ENCODE results near the gene SCG5. TPM values are rescaled to one million over a fixed set of nuclear protein-coding genes. Genes with fewer than 3 reads are reported as not detected.

SCG5 gene
- polyA plus RNA-seq, 1 donor, result 7.0 TPM

DNA sequence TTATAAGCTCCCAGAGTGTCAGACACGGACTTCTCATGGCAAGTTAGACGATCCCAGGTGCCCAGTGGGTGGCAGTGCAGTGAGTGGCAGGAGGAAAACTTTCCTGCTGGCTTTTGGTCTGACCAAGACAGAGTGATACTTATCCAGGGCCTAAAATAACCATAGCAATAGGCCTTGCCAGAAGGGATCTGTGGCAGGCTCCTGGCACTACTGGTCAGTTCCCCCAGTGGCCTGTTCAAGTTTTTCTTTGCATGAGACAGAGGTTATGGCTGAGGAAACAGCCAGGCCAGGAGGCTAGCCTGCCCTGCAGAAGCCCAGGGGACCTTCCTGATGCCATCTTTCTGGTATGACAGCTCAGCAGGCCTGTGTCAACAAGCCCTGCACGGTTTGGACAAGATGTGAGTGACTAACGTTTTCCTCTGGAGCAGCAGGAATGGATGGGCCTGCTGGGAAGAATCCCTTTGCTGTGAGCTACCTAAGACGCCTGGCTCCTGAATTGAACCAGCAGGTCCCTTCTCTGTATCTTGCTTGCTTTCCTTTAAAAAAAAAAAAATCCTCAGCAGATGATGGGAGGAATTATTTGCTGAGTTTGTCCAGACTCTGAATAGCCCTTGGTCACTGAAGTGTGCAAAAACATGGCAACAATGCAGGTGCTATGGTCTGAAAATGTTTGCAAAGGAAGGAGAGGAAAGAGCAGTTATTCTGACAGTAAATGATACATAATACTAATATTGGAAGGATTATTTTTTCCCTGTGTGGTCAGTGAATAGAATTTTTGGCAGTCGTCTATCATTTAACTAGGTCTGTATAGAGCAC lies 18.0 kb downstream of the SCG5 start:
- no peak for DNase-seq

DNA sequence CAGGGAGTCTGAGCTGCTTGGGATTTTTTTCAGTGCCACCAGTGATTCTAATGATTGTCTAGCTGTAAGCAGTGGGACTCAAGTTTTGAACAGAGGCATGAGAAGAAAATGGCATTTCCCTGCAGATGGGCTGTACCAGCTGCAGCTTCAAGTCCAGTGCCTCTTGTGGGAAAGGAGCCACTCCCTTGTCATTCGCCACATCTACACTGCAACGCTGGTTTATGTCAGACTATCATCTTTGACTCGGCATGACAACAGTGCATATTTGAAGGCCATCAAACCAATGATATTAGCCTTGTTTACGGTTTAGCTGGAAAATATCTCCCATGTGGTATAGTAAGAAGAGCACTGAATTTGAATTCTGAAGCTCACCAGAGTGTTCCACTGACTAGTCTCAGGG lies 22.2 kb downstream of the SCG5 start:
- no peak for DNase-seq

DNA sequence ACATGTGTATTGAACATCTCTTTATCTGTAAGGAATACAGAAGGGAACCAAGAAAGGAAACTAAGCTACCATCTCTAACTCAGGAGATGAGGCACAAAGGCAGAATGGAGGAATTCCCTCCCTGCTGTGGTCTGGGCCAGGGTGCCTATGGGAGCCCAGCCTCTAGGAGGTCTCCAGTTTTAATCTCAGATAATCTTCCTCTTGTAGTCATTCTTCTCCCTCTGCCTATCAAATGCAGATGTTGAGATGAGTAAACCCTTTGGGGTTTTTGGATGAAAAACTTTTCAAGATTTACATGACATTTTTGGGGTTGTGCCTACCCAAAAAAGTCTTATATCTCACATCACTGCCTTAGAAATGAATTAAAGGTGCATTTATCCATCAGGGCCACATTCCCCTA lies 23.3 kb downstream of the SCG5 start:
- DNase-seq, result no peak

GRCh38 chr15:32667321-32667720 lies 25.8 kb downstream of the SCG5 start:
- no peak for DNase-seq

GRCh38 chr15:32668942-32669341 lies 27.4 kb downstream of the SCG5 start:
- DNase-seq, result no peak

GRCh38 chr15:32669896-32670611 lies 28.5 kb downstream of the SCG5 start:
- DNase-seq, result no peak

DNA sequence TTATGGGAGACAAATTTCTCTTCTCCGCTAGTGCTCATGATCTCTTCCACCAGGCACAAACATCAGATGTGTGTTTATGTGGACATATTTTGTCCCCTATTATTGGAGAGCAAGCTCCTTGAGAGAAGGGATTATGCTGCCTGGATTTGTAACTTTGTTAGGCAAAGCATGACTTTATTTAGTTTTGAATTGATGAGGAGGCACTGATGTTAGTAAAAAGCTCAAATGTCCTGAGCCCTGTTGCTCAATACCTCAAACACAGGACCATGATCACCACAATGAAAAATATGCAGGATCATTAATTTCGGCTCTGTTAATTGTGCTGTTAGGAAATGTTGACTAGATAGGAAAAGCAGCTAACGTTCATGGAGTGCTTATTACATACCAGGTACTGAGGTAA lies 29.1 kb downstream of the SCG5 start:
- no peak for DNase-seq

DNA sequence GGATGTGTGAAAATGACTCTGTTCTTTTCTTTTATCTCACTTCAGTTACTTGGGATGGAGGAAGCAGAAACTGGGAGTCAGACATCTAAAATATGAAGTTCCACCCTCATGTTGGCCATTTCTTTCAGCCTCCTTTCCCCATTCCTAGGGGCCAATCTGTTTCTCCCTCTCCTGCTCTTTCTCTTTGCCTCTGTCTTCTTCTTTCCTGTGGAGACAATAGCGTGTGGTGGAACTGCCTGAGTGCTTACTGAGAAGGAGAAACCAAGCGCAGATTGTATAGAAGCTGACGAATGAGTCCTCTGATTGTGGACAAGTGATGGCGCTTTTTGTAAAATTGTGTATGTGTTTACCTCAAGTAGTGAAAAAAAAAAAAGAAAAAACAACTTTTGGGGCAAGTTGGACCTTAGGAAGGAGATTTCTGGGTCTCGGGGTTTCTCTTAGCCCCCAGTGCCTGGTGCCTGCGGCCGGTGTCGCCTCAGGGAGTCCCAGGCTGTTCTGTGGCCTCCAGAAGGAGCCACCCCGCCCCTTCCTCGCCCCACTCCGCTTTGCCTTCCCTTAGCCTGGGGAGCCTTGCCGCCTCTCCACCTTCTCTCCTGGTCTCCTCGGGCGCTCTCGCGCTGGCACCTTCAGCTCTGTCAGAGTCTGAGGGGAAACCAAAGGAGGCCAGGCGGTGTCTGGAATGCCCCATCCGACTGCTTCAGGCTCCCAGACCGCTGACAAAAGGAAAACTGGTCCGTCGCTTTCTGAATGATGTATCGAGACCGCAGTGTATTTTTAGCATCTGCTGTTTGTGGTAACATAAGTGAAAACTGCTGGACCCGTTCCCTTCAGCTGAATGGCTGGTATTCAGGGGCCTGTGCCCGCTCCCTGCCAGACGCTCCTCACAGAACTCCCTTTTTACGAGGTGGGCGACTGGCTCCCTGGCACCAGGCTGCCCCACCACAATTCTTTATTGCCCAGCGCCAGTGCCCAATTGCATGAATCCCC lies 30.1 kb downstream of the SCG5 start:
- no peak for DNase-seq

DNA sequence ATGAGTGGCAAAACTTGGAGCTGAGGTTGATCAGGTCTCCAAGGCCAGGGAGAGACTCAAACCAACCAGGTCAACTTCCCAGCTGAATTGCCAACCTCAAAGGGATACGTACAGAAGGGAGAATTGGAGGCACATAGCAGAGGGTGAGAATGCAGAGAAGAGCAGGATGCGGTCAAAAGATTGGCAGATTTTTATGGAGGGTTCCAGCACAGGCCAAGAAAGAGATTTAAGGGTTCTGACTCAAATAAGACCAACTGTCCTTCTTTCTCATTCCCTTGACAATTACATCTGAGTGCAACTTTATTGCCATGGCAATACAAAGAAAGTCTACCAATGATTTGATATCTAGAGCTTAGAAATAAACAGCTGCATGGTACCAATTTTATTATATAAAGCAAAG lies 33.2 kb downstream of the SCG5 start:
- no peak for DNase-seq

GRCh38 chr15:32675466-32675865 lies 34.0 kb downstream of the SCG5 start:
- no peak for DNase-seq

DNA sequence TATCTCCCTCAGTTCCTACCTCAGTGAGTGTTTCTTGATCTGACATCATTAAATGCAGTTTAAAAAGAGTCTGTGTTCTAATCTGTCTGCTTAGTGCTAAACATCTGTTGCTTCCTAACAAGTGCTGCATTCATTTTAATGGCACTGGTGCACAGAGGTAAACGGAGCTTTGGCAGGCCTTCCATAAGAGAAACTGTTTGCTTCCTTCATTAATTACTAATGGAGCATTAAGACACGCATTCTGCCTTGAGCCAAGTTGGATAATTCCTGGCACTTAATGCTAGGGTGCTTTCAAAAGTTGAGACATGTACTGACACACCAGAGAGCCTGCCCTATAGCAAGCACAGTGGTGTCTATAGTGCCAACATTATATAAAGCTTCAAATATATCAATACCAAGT lies 34.7 kb downstream of the SCG5 start:
- no peak for DNase-seq

- no peak for DNase-seq
These were observed 35.8 kb downstream of the SCG5 start for GRCh38 chr15:32677238-32677750.

GRCh38 chr15:32679298-32679690 lies 37.8 kb downstream of the SCG5 start:
- DNase-seq, result no peak

- DNase-seq, result no peak
These were observed 41.1 kb downstream of the SCG5 start for GRCh38 chr15:32682569-32682968.

GRCh38 chr15:32682977-32683630 lies 41.6 kb downstream of the SCG5 start:
- DNase-seq, result no peak

- DNase-seq, result no peak
These were observed 42.5 kb downstream of the SCG5 start for GRCh38 chr15:32683906-32684584.

GRCh38 chr15:32685576-32685975 lies 44.1 kb downstream of the SCG5 start:
- no peak for DNase-seq

- no peak for DNase-seq
These were observed 46.0 kb downstream of the SCG5 start for GRCh38 chr15:32687556-32687955.

GRCh38 chr15:32688151-32688639 lies 46.7 kb downstream of the SCG5 start:
- DNase-seq, result no peak

DNA sequence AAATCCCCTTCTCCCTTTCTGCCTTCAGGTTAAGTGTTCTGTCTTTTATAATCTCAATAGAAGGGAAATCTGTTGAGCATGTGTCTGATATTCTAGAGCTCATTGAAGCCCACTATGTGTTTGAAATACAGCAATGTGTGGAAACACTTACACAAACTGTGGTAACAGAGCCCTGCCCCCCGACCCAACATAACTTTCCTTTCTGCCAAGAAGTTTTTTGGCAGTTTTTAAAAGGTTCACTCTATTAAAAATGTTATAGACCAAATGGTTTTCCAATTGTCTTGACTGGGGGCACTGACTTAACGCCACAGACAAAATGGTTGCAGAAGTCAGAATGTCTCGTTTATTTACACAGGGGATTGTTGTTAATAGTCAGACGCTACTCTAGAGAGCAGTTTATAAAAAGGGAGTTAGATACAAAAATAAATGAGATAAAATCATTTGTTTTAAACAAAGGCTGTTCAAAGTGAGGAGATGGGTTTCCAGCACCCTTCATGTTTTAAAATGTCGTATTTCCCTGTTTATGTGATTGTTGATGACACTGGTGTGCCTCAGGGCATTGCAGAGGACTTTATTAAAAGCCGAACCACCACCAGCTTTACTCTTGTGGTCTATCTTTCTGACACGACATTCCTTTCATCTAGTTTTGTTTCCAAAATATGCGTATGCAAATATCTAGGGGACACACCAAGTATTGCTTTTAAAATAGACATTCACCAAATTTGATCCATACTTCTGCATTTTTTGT lies 49.6 kb downstream of the SCG5 start:
- DNase-seq, result no peak

DNA sequence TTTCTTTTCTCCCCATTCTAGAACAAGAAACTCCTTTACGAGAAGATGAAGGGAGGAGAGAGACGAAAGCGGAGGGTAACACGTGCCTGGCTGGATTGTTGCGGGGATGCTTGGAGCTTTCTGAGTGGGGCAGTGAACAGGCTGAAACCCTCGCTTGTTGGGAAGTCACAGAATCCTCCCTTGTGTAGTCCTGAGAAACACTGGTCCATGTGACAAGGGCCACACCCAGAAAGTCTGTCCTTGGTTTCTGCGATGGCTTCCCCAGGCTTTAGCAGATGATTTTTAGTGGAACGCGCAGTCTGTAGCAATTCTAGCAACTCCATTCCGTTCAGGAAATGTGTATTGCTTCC lies 50.2 kb downstream of the SCG5 start:
- DNase-seq, result no peak

Data from hindlimb muscle (tissue), 1 donor.